GM12878 (cell line): ENCODE data around the gene STAC2. TPM values are rescaled to one million over a fixed set of nuclear protein-coding genes. Genes with fewer than 3 reads are reported as not detected.

Experiments used
- ATAC-seq: fragments of 200-7000 bp; cut with Tn5 transposase; 3 replicates; pipeline ENCODE4 v1.9.1; 2020; ENCODE audit warnings: mild to moderate bottlenecking, moderate library complexity
- BruUV-seq: library from RNA; stranded (reverse); fragments of 400-500 nt; replicated peaks from 2 replicates; lab custom pipeline; 2021; lab: Mats Ljungman, UMichigan
- CTCF ChIA-PET: fragments of 300-600 bp; sonication (Branson Sonifier 250); formaldehyde crosslinking; extraction: SDS; loops from one replicate; lab custom pipeline; 2021; ENCODE audit warnings: inconsistent platforms; lab: Yijun Ruan, JAX
- POLR2A ChIA-PET: fragments of 350-600 bp; formaldehyde crosslinking; extraction: SDS; loops from one replicate; lab custom pipeline; 2021; ENCODE audit warnings: inconsistent platforms; lab: Charles Lee
- RAD21 ChIA-PET: fragments of 300-600 bp; sonication (Branson Sonifier 250); formaldehyde crosslinking; loops from one replicate; lab custom pipeline; 2023; ENCODE audit warnings: antibody characterized with exemption; ENCODE audit not compliant: unreplicated experiment; lab: Charles Lee
- SMC1A ChIA-PET: fragments of 300-600 bp; sonication (Branson Sonifier 250); formaldehyde crosslinking; loops from one replicate; lab custom pipeline; 2023; ENCODE audit not compliant: unreplicated experiment, uncharacterized antibody; lab: Charles Lee
- DNase-seq: peaks from one replicate; pipeline ENCODE4 v3.0.0-alpha.2; 2011; ENCODE audit warnings: low read depth, low spot score
- FAIRE-seq: peaks from 3 replicates; lab custom pipeline; 2011; peaks lifted over from hg19 to GRCh38; lab: Jason Lieb, UNC
- H2AFZ ChIP-seq: 2 replicates; pipeline ENCODE4 v1.6.0; 2011; ENCODE audit warnings: low read depth, low read length, control low read depth; ENCODE audit not compliant: control insufficient read depth
- H3K27ac ChIP-seq: 2 replicates; pipeline ENCODE4 v1.5.1; 2011; ENCODE audit warnings: control low read depth; ENCODE audit not compliant: control insufficient read depth, insufficient read depth
- H3K27me3 ChIP-seq, 2 experiments: replicated peaks in 1 of 2; 2 replicates each; pipeline versions ENCODE4 v1.6.0 to v1.6.1; 2011; ENCODE audit warnings: low read length in 1 of 2; ENCODE audit not compliant: control insufficient read depth in 2 of 2, insufficient read depth in 2 of 2
- H3K36me3 ChIP-seq, 2 experiments: 2 replicates each; pipeline ENCODE4 v1.5.1; 2011; ENCODE audit warnings: low read length in 1 of 2; ENCODE audit not compliant: control insufficient read depth in 2 of 2, insufficient read depth in 2 of 2
- H3K4me1 ChIP-seq: 2 replicates; pipeline ENCODE4 v1.6.1; 2011; ENCODE audit warnings: mild to moderate bottlenecking, low read length, moderate library complexity, mixed read lengths; ENCODE audit not compliant: control insufficient read depth, insufficient read depth
- H3K4me2 ChIP-seq: 2 replicates; pipeline ENCODE4 v1.6.0; 2011; ENCODE audit warnings: control low read depth; ENCODE audit not compliant: control insufficient read depth, insufficient read depth
- H3K4me3 ChIP-seq: fragments of 200-600 bp; sonication (generic); 2 replicates; pipeline ENCODE4 v1.5.1; 2016
- H3K79me2 ChIP-seq: 2 replicates; pipeline ENCODE4 v1.6.0; 2011; ENCODE audit warnings: low read length; ENCODE audit not compliant: control insufficient read depth, insufficient read depth
- H3K9ac ChIP-seq: 2 replicates; pipeline ENCODE4 v1.8.0; 2011; ENCODE audit warnings: low read length, control low read depth, mixed read lengths; ENCODE audit not compliant: control insufficient read depth, insufficient read depth
- H3K9me3 ChIP-seq: replicated peaks from 3 replicates; pipeline ENCODE4 v1.5.1; 2011; ENCODE audit warnings: mild to moderate bottlenecking, low read length; ENCODE audit not compliant: control insufficient read depth, insufficient read depth
- H4K20me1 ChIP-seq: 2 replicates; pipeline ENCODE4 v1.6.0; 2011; ENCODE audit not compliant: control insufficient read depth, insufficient read depth
- ATF2 ChIP-seq: IDR thresholded peaks from 2 replicates; pipeline ENCODE4 v1.6.1; 2012; ENCODE audit warnings: low read length, inconsistent platforms
- HDAC6 ChIP-seq: fragments of 200-600 bp; sonication (generic); IDR thresholded peaks from one replicate; pipeline ENCODE4 v1.8.0; 2017; ENCODE audit warnings: antibody characterized with exemption; ENCODE audit not compliant: unreplicated experiment
- MLLT1 ChIP-seq: fragments of 450-650 bp; IDR thresholded peaks from 2 replicates; pipeline ENCODE4 v1.6.1; 2016; ENCODE audit warnings: mild to moderate bottlenecking
- NR2C2 ChIP-seq: IDR thresholded peaks from 2 replicates; pipeline ENCODE4 v1.6.1; 2011; ENCODE audit warnings: borderline replicate concordance, low read depth; ENCODE audit not compliant: control insufficient read depth, insufficient read length
- SMARCA5 ChIP-seq: fragments of 450-650 bp; IDR thresholded peaks from 2 replicates; pipeline ENCODE4 v1.6.1; 2017; ENCODE audit warnings: mild to moderate bottlenecking
- SREBF1 ChIP-seq: IDR thresholded peaks from 2 replicates; pipeline ENCODE4 v1.6.1; 2012; ENCODE audit warnings: mild to moderate bottlenecking, low read length
- TCF12 ChIP-seq: IDR thresholded peaks from 2 replicates; pipeline ENCODE4 v1.6.1; 2011; ENCODE audit warnings: low read depth, mild to moderate bottlenecking, low read length
- ZNF274 ChIP-seq: IDR thresholded peaks from one replicate; pipeline ENCODE4 v1.8.0; 2011; ENCODE audit not compliant: insufficient read length, insufficient read depth
- WGBS: methylation state at CpG from one replicate; pipeline ENCODE4 v1.1.6; 2016; ENCODE audit warnings: low lambda C conversion rate; ENCODE audit not compliant: insufficient replicate concordance, insufficient coverage; ENCODE audit errors: missing lambda C conversion rate; 5-methylcytosine and 5-hydroxymethylcytosine counted together
- in situ Hi-C: fragments of 300-500 bp; cut with MboI; formaldehyde crosslinking; loops from 9 replicates; pipeline ENCODE4 v1.14.3; 2018; ENCODE audit warnings: mixed read lengths
- intact Hi-C: fragments of 100-400 bp; cut with micrococcal nuclease; formaldehyde crosslinking; loops from one replicate; pipeline ENCODE4 v1.14.2; 2022; ENCODE audit not compliant: unreplicated experiment
- polyA plus RNA-seq, 11 experiments: library from polyadenylated mRNA; depleted of rRNA in 4 of 11; unstranded in 6 of 11; stranded (reverse) in 5 of 11; fragments of >200 nt; fragmentation: Nextera tagmentation in 4 of 11; fragmentation: Illumina TruSeq in 1 of 11; extraction: Ambion mirVana in 4 of 11; extraction: Trizol in 1 of 11; gene quantifications; 1 replicate in 1 of 11; 2 replicates in 10 of 11; pipeline versions ENCODE4 v1.2.1 to v1.2.3, GENCODE V29; 2011 to 2016; ENCODE audit warnings: inconsistent platforms in 2 of 11, missing spikeins in 2 of 11, low read depth in 1 of 11
- total RNA-seq, 4 experiments: library from RNA; depleted of rRNA in 3 of 4; stranded (reverse); fragments of >200 nt in 3 of 4; fragmentation: Illumina TruSeq in 1 of 4; extraction: Trizol in 1 of 4; gene quantifications; 2 replicates each; pipeline versions ENCODE4 v1.2.1 to v1.2.3, GENCODE V29; 2013 to 2021

The STAC2 gene
- total and polyA plus RNA-seq, 10 of the 15 experiments (the other 5 are each of a cell fraction or from before 2014, with no cell fraction given): 0.04 TPM; not detected in 9

- Histone ChIP-seq H3K36me3 (no peaks in the 10 kb centered on the region), H3K27ac (no peak overlapping the region), H3K4me2 (no peak overlapping the region), H3K9ac (no peak overlapping the region), H3K4me1 (no peaks in the 10 kb centered on the region), H3K27me3 (no peaks in the 10 kb centered on the region; a peak in 2 of 4 replicates), H3K79me2 (no peaks in the 10 kb centered on the region), H3K4me3 (no peak overlapping the region), H2AFZ (no peak overlapping the region), H4K20me1 (no peaks in the 10 kb centered on the region), H3K9me3 (no peaks in the 10 kb centered on the region)
- 14% methylated on average over 15 of the region's 15 CpGs for WGBS
- FAIRE-seq (no peak), ATAC-seq (peak; percentile 9), DNase-seq (peak; percentile 36)
- no TSS peak for BruUV-seq
- POLR2A ChIA-PET: no interaction called here
- CTCF ChIA-PET: interaction anchor here (0.6 to 21.3 kb wide), 18 partner anchors 9 to 1057 kb away, joined by 3 to 658 read pairs (median 4); partner anchors contain the start of gene RPL19
- in situ Hi-C loops: no loop called here
- intact Hi-C loops: no loop called here
- RAD21 ChIA-PET: interaction anchor here (1.4 to 11.3 kb wide), 3 partner anchors 31 to 385 kb away, joined by 3 to 160 read pairs (median 4); no protein-coding TSS in a partner anchor
- SMC1A ChIA-PET: interaction anchor here (1.2 to 2.3 kb wide), 3 partner anchors 11 to 32 kb away, joined by 4 to 15 read pairs (median 4); no protein-coding TSS in a partner anchor
- TF ChIP-seq TCF12 (no peak), NR2C2 (no peak), ATF2 (no peak), HDAC6 (no peak), ZNF274 (no peak), MLLT1 (no peak), SMARCA5 (no peak), SREBF1 (no peak)
Measured at GRCh38 chr17:39238311-39238972, 12.7 kb upstream of the STAC2 start.
